Stimulated activated CD4-positive, alpha-beta T cell treated with anti-CD3 and anti-CD28 coated beads, Interleukin-15, amount 100 ng/mL, for 48 hours (primary cell): Measurements from ENCODE around the gene ARHGAP26.

Experiments used
- DNase-seq, 2 donors: peaks; one replicate each; pipeline ENCODE4 v3.0.0-alpha.2; 2020; ENCODE audit warnings: low read depth in 2 of 2

ARHGAP26 gene

DNA sequence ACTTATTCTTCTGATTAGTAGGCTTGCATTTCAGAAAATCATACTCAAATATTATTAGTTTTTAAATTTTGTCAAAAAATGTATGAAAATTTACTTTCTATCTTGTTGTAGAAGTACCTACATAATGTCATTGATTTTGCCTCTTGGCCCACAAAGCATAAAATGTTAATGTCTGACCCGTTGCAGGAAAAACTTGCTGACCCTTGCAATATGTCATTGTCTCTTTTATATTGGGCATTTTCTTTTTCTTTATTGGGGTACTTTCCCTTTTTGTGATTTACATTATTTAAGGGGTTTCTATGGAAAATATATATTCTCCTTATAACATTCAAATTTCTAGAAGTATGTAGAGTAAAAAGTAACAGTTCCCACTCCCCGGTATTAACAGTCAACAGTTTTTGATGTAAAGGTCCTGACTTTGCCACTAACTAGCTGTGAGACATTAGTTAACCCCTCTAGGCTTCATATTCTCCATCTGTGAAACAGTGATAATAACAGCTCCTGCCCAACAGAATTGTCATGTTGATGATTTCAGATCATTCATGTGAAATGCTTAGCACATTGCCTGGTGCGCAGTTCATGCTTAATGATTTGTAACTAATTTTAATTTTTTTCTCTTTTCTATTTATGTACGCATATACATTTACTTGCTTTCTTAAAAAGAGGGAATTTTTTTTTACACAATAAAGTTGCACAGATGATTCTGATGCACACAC lies 243.2 kb downstream of the ARHGAP26 start:
- no peak for DNase-seq

DNA sequence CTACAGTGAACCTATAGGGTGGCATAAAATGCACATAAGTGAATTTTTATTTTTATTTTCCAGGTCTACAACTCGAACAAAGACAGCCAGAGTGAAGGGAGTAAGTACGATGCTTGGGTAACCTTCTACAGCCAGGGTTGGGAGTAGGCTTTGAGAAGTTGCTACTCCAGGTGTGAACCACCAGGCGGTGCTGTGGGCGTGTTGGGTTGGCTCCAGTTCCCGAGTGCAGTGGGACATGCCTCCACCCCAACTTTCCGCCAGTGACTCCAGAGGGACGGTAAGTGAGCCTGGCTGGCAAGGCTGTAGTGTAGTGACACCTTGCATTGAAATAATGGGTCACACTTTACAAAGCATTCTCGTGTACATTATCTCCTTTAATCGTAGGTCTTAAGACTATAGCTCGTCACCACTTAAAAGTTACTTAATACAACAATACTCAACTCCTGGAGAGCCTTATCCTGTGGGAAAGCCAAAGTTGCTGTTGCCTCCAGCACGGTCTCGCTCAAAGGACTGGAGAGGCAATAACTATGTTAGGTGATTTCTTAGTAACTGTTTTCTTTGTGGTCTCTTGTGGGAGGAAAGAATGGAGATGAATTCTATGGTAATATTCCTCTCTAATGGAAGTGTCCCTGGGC lies 244.0 kb downstream of the ARHGAP26 start:
- no peak for DNase-seq

DNA sequence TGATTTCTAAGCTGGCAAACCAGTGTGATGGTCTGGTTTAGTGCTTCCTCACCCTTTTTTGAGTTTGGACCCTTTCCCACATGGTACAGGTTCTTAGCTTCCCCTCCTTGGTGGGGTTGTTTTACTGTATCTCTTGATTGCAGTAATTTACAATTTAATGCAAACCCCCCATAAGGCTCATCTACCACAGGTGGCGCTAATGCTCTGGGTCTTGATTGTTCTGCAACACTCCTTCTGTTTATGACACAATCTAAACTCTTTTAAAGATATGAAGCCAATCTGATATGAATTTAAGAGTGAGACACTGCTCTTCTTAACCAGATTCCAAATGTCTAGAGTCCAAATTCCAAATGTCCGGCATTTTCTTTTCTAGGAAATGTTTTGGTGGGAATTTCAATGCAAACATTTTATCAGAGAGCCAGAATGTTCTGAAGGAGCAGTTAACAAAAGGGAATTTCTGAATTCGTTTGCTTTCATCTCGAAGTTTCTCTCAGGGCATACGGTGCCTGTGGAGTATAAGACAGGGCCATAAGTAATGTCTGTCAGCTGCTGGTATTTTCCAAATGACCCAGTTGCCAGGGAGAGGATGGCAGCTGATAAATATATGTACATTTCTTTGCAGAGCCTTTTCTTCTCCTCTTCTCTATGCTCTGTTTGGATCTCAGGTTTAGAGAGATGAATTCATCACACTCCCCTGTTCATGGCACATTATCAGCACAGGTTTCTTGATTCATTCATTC lies 246.8 kb downstream of the ARHGAP26 start:
- DNase-seq: peak in 1 of 2 donors; percentile 33

DNA sequence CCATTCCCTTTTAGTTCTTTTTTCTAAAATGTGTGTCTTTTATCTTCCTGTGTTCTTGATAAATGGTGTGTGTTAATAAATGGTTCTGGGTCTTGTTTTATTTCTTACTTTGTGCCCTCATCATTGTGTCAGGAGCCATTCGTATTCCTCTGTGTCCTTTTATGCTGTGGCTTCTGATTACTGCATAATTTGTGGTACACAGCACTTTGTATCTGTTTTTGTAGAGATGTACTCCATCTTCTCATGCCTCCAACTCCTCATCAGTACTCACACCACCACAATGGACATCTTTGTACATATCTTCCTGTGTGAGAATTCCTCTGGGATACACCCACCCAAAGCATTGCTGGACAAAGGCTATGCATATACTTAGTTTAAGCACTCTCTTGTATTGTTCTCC lies 247.4 kb downstream of the ARHGAP26 start:
- no peak for DNase-seq

DNA sequence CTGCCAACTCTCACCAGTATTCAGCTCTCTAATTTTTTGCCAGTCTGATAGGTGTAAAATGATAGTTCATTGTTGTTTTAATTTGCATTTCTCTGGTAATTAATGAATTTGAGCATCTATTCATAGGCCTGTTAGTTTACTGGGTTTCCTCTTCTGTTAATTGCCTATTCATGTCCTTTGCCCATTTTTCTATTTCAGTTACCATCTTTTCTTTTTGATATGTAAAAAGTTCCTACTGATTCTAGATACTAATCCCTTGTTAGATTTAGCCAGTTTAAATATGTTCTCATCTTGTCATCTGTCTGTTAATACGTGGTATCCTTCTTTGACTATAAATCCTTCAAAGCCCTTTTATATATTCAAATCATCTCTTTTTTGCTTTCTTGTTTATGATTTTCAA lies 247.8 kb downstream of the ARHGAP26 start:
- DNase-seq: no peak

DNA sequence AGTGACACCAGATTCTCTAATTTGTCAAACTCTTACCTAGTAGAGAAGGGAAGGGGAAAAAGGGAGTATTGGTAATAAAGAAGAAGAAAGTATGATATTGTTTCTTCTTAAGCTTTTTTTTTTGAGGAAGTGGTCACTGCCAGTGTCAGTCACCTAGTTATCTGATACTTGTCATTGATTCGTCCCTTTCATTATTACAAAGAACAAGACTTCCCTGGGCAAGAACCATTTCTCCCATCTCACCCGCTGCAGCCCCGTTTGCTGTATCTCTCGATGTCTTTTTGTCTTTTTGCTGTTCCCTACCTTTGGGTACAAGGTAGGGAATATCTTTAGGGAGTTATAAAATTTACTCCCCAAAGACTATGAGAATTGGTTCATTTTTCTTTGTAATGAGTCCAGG lies 249.0 kb downstream of the ARHGAP26 start:
- no peak for DNase-seq

DNA sequence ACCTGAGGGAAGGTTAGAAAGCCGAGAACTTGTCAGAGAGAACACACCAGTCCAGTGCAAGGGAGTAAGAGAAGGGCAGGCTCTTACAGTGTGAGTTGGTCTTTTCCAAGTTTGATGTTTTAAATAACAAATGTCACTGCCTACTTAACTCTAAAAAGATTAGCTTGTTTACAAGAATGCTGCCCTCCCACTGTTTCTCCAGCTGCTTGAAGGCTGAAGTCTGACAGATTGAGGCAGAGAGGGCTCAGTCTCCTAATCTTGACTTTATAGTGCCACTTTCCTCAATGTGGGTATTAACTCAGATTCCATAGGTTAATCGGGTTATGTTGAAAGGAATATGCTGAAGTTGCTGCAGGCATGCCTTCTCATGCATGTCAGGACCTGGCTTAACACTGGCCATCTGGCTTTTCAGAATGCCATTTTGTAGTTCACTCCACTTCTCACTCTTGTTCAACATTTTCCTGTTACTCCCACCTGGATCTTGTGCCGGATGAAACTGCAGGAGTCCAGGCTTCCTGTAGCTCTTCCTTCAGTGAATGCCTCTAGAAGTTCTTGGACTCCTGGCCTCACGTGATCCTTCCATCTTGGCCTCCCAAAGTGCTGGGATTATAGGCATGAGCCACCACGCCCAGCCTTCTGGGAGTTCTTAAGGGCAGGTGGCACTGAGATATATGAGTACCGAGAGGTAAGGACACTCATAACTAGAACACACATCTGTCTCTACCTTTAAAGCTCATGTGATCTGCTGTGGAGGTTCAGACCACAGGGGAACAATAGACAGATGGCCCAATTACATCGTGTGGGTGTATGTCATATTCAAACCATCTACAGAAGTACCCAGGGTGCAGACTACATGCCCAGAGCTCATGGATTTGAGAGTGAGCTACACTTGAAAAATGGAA lies 249.7 kb downstream of the ARHGAP26 start:
- no peak for DNase-seq

DNA sequence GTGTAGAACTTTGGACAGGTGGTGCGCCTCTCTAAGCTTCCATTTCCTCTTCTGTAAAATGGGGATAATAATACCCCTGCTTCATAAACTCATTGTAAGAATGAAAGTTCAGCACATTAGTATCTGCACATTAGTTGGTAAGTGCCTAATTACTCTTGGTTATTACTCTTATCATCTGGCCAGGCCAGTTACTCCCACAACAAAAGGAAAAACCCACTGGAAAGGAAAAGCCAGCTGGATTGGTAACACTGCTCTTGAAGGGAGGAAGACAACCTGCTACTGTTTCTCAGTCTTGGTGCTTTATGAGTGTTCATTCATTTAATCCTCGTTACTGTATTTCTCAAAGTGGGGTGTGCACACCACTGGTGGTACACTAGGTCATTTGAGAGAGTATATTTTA lies 251.4 kb downstream of the ARHGAP26 start:
- DNase-seq: no peak

DNA sequence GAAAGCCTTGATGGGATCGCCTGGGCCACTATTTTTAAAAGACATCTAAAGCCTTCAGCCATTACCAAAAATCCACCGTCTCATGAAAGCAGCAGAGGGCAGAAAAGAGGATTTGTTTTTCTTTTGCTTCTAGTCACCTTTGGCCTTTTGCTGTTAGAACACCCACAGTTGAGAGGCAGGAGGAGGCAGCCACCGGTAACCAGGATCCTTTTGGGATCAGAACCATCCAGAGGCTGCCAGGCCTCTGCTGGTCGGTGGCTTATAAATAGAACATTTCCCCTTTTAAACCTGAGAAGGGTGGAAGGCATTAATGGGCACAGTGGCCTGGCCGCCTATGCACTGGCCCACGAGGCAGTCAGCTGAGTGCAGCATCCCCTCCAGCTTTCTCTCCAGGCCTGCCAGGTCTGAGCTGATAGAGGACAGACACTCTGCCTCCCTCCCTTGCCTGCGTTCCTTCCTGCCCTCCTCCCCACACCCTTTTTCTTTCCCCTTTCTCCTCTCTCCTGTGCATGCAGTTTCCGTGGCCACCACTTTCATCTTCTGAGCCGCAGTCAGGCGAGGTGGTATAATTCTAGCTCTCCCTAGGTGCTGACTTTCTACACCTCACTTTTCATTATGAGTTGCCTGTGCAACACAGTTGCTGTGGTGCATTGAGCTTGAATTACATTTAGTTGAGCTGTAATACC lies 253.4 kb downstream of the ARHGAP26 start:
- peak in 1 of 2 donors; percentile 46 for DNase-seq

DNA sequence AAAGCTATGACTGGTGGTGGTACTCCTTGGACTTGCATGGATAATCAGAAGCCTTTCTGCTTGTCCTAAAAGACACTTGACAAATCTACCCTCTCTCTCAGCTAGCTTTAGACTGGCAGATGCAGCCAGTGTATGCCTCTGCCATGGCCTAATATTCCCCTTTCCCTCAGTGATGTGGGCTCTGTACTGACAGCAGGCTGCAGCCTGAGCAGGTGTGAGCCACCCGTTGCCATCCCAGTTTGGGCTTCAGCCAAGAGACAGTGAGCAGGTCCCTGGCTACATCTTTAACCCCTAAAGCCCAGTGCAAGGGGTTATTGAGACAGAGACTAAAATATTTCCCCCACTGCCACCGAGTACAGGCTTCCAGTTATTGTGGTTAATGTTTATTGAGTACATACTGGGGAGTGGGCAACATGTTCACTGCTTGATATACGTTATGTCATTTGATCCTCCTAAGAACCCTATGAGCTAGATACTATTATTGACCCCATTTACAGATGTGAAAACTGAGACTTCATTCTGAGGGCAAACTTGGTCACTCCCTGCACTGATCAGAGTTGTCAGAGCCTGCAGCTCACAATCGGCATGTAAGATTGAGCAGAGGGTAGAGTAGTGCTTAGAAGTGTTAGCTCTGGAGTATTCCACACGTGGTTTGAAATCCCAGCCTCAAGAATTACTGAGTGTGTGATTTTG lies 254.2 kb downstream of the ARHGAP26 start:
- no peak for DNase-seq

DNA sequence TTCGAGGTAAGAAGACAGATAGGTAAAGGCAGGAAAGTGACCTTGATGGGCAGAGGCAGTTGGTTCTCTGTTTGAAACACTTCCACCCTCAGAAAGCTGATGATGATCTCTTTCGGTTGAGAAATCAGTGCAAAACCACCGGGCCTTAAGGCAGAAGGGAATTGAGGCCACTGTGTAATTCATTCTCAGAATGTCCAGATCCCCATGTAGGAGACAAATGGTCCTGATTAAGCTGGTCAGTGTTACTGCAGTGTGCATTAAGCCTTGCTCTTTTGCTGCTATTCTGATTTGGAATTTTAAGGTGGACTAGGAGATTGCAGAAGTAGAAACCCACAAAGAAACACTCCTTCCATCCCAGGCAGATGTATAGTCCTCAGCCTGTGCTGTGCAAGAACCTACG lies 255.2 kb downstream of the ARHGAP26 start:
- DNase-seq: no peak

DNA sequence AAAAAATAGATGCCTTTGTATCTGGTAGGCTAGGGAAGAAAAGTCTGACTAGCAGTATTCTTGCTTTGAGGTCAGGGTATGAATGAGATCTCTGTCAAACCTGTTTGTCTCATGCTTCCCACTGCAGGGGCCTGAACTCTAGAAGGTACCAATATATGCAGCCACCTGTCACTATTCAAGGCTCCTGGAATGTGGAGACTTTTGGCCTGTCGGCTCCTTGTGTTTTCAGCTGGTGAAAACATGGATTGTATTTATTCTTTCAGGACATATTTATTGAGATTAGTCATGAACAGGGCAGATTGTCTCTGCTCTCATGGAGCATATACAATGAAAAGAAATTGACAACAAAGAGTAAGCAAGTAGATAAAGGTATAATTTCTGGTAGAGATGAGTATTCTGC lies 255.8 kb downstream of the ARHGAP26 start:
- no peak for DNase-seq

DNA sequence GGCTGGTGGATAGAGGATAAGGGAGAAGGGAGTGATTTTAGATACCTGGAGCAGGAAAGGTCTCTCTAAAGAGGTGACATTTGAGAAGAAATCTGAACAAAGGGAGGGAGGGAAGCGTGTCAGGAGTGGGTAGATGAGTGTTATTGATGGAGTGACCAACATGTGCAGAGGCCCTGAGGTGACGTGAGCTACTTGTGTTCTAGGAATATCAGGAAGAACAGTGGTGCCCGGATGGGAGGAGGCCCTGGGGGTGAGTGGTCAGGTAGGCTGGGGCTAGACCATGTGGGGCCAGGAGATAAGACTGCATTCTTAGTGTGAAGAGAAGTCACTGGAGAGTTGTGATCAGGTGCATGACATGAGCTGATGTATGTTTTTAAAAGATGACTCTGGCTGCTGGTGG lies 256.2 kb downstream of the ARHGAP26 start:
- DNase-seq: no peak

DNA sequence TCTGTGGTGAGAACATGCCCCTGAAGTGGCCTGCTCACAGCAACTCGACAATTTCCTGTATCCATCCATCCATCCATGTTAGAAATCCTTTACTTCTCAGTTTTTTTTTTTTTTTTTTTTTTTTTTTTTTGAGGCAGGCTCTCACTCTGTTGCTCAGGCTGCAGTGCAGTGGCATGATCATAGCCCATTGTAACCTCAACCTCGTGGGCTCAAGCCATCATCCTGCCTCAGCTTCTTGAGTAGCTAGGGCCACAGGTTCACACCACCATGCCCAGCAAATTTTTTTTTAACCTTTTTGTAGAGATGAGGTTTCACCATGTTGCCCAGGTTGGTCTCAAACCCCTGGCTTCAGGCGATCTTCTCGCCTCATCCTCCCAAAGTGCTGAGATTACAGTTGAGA lies 259.1 kb downstream of the ARHGAP26 start:
- DNase-seq: no peak

DNA sequence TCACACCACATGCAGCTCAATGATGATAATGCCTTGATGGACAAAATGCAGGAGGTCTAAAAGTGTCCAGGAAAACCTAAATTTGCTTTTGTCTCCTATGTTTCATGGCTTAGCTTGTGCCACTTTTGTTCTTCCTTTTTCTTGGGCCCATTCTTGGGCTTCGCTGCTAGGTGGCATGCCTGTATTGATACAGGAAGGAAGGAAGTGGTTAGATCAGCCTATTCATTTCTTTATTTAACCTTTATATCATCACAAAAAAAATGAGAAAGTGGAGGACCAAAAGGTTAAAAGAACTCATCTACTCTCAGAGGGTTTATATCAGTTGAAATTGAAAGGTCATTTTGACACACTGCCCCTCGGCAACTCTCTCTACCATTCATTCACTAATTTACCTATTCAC lies 260.2 kb downstream of the ARHGAP26 start:
- DNase-seq: no peak

DNA sequence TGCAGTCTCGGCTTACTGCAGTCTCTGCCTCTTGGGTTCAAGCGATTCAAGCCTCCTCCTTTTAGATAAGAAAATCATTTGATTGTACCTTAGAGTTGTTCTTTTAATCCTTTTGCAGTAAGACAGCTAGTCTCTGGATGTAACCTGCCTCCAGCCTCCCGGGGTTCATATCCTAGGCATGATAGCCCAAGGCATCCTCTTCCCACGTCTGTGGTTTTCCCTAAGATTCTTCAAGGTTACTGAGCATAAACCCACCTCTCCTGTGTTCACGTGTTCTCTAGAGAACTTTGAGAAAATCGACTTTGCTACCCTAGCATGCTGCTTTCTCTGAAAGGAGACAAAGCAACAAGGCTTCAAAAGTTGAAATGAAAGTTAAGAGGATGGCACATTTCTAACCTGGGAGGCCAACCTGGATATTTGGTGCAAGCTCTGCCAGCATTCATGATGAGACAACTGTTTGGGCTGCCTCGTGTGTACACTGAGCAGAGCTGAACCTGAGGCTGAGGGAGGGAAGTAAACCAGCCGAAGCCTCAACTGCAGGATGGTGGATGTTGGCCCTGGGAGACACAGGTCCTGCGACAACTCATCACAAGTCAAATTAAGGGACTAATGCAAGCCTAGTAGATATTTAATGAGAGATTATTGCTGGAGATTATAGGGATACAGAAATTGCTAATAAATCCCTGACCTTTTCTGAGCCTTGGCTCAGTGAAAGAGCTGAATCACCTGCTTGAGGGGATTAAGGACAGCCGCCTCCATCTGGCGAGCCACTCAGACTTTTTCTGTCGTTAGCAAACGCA lies 261.8 kb downstream of the ARHGAP26 start:
- DNase-seq: no peak

DNA sequence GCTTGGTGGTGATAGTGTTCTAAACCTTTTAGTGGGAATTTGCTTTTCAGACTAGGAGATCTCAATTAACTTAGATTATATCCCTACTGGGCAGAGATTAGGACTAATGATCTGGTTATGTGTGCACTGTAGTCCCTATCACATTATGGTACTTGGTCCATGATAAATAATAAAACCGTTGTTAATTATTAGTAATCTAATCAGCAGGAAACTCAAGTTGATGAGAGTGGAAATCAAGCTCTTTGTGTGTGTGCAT lies 262.3 kb downstream of the ARHGAP26 start:
- DNase-seq: no peak

DNA sequence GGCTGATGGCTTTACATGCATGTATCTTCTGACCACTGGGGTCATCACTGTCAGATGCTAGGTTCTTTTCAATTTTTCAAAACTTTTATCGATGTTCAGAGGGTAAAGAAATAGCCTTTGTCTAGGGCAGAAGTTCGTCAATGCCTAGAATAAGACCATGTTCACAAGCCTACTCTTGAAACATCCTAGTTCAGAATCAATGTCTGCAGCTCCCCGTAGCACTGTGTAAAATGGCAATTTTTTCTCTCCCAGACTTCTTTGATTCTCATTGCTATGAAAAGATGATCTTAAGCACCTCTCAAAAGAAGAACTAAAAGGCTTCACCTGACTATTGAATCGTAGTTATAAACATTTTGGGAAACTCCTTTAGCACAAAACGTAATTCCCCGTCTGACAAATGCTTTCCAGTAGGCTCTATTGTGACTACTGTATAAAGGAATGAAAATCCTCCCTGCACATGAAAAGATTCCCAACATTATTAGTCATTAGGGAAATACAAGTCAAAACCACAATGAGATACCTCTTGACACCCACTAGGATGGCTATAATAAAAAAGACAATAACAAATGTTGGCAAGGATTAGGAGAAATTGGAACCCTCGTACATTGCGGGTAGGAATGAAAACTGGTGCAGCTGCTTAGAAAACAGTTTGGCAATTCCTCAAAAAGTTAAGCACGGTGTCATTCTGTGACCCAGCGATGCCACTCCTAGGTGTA lies 263.5 kb downstream of the ARHGAP26 start:
- DNase-seq: no peak

DNA sequence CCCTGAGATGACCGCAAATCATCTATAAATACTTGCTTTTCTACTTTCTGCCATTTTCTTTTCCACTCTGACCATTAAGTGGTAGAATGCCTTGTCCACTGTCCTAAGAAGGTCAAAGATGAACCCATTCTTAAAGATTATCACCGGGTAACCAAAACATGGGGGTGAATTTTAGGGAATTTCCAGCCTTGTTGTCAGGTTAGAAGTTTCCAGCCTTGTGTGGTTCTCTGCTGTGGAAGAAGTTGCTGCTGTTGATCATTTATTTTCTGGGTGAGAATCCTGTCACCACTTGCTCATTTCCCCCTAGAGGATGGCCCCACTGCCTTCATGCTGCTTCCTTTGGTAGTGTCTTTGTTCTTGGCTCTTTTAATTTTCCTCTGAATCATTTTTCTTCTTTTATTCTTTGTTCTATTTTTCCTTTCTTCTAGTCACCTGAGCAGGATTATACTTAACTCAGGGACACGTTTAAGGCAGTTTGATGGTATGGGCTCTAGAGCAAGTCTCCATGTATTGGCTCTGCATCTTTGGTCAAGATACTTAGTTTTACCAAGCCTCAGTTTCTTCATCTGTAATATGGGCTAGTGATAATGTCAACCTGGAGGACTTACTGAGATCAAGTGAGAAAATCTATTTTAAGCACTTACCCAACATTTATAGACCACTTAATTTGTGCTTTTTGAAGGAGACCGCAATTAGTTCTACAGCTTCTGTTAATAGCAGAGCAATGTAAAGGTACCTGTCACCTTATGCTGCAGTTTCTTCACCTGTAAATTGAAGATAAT lies 266.2 kb downstream of the ARHGAP26 start:
- DNase-seq: no peak
